Fibroblast of villous mesenchyme (primary cell): Measurements from ENCODE around the gene ARL6IP4. TPM values are rescaled to one million over a fixed set of nuclear protein-coding genes. Genes with fewer than 3 reads are reported as not detected.

Experiments used
- DNase-seq: peaks from one replicate; pipeline ENCODE4 v3.0.0-alpha.2; 2010; ENCODE audit warnings: low read depth
- H3K4me3 ChIP-seq: 2 replicates; pipeline ENCODE4 v1.5.1; 2011; ENCODE audit warnings: low read depth, mild to moderate bottlenecking, low read length
- total RNA-seq: library from RNA; depleted of rRNA; stranded (reverse); fragments of >200 nt; gene quantifications from 2 replicates; pipeline ENCODE4 v1.2.3, GENCODE V29; 2012
- TF ChIP-seq, protein P1 (sequence below): IDR thresholded peaks from 2 replicates; pipeline ENCODE4 v1.5.1; 2012; ENCODE audit warnings: low read depth, mild to moderate bottlenecking, low read length; ENCODE audit not compliant: insufficient read depth

ARL6IP4 gene
- total RNA-seq, 1 donor: 117 TPM

GRCh38 chr12:122965321-122965751, 15.1 kb upstream of the ARL6IP4 start:
- TF ChIP-seq, protein P1, sequence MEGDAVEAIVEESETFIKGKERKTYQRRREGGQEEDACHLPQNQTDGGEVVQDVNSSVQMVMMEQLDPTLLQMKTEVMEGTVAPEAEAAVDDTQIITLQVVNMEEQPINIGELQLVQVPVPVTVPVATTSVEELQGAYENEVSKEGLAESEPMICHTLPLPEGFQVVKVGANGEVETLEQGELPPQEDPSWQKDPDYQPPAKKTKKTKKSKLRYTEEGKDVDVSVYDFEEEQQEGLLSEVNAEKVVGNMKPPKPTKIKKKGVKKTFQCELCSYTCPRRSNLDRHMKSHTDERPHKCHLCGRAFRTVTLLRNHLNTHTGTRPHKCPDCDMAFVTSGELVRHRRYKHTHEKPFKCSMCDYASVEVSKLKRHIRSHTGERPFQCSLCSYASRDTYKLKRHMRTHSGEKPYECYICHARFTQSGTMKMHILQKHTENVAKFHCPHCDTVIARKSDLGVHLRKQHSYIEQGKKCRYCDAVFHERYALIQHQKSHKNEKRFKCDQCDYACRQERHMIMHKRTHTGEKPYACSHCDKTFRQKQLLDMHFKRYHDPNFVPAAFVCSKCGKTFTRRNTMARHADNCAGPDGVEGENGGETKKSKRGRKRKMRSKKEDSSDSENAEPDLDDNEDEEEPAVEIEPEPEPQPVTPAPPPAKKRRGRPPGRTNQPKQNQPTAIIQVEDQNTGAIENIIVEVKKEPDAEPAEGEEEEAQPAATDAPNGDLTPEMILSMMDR: no peak
- H3K4me3 ChIP-seq: peak overlapping the region; percentile 74
- no peak for DNase-seq

GRCh38 chr12:122965851-122966742, 14.4 kb upstream of the ARL6IP4 start, which contains the start of gene ABCB9:
Gene ABCB9 (minus strand): TSS chr12:122966463. CDS start chr12:122960235, 6,228 bp downstream.
- peak within 1 kb of the TSS; percentile 74 for H3K4me3 ChIP-seq
- peak; percentile 90 for DNase-seq
- TF ChIP-seq, protein P1: no peak

GRCh38 chr12:122966743-122967550, 13.5 kb upstream of the ARL6IP4 start:
- H3K4me3 ChIP-seq: no peak overlapping the region
- DNase-seq: no peak
- TF ChIP-seq, protein P1: no peak

GRCh38 chr12:122968104-122968503, 12.4 kb upstream of the ARL6IP4 start:
- TF ChIP-seq, protein P1: no peak
- DNase-seq: no peak
- no peak overlapping the region for H3K4me3 ChIP-seq

- no peak for DNase-seq
- no peak overlapping the region for H3K4me3 ChIP-seq
- TF ChIP-seq, protein P1: no peak
Measured at GRCh38 chr12:122969676-122970075, 10.8 kb upstream of the ARL6IP4 start.

GRCh38 chr12:122974274-122974891, 6.1 kb upstream of the ARL6IP4 start:
- peak; percentile 99 for DNase-seq
- H3K4me3 ChIP-seq: peak overlapping the region; percentile 80
- TF ChIP-seq, protein P1: no peak
